AG08395 (cell line): ENCODE measurements around the gene NAA15.
A peak's percentile ranks its signal among the peaks of the same experiment; 100 is the strongest.
"Not testable (repeated sequence)": the region's sequence is repeated elsewhere in the genome, so short reads cannot be mapped to it uniquely, and the experiment has no call there.

Experiments used
- DNase-seq: peaks from one replicate; pipeline ENCODE4 v3.0.0; 2012; ENCODE audit warnings: mixed read lengths, low spot score

Gene NAA15

DNA sequence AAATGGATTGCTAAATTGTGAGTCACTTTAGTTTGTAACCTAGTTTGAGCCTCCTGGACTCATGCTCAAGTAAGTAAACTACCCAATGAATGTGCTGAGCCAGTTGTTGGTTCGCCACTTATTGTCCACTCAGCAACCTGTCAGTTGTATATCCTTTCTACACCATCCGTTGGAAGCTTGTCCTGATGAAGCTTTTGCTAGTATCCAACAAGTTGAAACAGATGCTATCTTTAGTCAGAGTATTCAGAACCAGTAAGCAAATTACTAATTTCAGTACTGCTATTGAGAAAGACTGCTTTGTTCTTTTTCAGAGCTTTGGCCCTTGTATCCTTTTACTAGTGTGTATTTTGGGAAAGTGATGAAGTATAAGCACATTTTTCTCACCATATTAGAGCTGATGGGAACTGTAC, 4.3 kb upstream of the NAA15 start:
- no peak for DNase-seq

GRCh38 chr4:139299536-139299935, 1.8 kb upstream of the NAA15 start:
- DNase-seq, result no peak

DNA sequence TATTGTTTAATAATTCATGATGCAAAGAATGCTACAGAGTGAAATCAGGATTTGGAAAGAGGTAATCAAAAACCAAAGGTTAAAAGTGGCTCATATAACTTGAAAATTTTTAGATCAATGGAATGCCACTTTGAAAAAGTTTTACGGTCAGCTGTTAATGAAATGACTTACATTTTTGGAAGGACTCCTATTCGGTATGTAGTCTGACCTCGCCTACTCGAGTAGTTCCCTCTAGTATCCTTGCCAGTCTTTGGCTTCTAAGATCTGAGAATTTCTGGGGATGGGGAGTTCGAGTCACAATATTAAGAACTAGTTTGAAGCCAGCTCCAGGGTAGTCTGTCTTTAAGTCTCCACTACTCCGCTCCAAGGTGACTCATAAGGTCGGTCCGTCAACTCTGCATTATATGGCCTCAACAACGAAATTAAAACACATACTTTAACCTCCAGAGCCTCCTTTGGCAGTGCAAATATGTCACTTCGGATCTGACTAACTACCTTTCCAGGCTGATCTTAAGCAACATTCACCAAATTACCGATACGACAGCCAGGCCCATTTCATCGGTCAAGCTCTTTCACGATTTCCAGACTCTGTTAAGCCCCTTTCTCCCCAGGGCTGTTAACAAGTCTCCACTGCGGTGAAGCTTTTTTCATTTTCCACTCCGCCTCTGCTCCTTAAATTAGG, 733 bp upstream of the NAA15 start:
- DNase-seq, result peak; percentile 19

DNA sequence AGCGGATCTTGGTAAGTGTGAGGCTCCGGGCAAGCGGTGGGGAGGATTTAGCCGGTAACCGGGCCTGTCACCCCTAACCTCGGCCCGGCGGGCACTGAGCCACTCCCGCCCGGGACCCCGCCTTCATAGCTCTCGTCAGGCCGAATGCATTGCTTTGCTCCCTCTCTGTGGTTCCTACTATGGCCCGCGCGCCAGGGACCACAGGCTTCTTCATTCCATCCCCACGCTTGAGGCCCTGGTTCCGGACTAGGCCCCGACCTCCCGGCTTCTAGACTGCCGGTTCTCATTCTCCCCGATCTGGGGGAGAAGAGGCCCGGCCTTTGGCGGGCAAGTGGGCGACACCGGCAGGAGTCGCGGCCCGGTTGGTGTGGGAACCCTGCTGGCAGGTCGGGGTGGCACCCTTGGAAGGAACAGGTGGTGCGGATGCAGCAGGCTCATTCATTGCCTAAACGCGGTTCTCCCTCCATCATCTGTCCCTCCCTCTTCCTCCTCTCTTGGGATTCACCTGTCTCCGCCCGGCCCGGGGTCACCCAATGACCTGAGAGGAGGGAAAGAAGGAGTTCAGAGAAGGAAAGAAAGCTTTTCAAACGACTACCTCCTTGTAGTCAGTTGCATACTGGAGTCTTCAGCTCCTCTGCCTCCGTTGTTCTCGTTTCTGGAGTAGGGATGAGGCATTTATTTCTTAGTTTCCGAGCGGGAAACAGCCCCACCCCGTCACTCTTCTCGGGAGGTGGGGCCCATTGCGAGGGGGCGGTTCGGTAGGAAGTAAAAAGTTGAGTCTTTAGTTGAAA, 711 bp downstream of the NAA15 start, which contains the start of gene NDUFC1:
NDUFC1 (minus strand) TSS at position 657 of the 791 bp plus-strand sequence. CDS start 6,679 bp downstream, outside the sequence.
- peak; percentile 44 for DNase-seq

- no peak for DNase-seq
Measured at GRCh38 chr4:139304920-139305319, 3.6 kb downstream of the NAA15 start.

DNA sequence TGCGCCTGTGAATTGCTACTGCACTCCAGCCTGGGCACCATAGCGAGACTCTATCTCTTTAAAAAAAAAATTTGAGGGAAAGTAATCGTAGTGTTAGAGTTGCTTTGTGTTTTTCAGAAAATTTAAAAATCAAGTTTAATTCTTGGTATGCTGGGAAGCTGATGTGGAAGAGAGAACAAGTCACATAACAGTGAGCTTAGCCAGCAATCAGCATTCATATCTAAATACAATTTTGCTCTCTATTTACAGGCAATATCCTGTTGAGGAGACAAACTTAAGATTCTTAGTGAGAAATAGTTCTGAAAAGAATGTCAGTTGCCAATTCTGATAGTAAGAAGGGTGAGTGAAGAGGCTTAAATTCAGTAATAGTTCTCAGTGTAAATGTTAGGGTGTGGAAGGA, 10.6 kb downstream of the NAA15 start:
- no peak for DNase-seq

DNA sequence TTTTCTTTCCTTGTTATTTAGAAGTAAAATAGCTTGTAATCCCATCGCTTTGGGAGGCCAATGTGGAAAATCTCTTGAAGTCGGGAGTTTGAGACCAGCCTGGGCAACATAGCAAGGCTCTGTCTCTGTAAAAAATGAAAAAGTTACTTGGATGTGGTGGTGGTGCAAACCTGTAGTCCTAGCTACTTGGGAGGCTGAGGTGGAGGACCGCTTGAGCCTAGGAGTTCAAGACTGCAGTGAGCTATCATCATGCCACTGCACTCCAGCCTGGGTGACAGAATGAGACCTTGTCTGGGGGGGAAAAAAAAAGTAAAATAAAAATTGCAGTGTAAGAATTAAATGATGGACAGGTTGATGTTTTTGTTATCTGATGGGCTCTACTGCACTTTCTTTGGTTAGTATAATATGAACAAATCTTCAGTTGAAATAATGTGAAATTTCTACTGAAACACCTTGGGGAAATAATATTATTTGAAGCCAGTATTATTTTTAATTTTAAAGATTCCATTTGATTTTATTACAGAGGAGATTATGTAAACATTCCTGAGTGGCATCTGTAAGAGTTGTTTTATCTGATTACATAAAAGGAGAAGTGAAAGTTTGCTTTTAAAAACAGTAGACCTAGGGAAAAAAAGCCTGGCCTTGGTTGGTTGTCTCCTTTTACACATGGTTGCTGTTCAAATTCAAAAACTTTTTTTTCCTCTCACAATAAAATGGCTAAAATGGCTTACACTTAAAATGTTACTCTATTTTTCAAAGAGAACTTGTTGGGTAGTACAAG, 11.4 kb downstream of the NAA15 start:
- DNase-seq, result no peak

GRCh38 chr4:139313414-139313813, 12.1 kb downstream of the NAA15 start:
- not testable (repeated sequence) for DNase-seq

GRCh38 chr4:139314047-139314800, 12.9 kb downstream of the NAA15 start:
- no peak for DNase-seq

DNA sequence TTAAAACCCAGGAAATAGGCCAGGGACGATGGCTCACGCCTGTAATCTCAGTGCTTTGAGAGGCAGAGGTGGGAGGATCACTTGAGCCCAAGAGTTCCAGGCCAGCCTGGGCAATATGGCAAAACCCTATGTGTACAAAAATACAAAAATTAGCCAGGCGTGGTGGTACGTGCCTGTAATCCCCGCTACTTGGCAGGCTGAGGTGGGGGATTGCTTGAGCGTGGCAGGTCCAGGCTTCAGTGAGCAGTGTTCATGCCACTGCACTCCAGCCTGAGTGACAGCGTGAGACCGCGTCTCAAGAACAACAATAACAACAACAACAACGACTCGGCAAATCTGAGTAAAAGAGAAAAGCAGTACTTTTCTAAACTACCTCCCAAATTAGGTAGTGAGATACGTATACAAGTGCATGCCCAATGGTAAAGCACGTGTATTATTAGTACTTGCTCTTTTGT, 13.9 kb downstream of the NAA15 start:
- no peak for DNase-seq

GRCh38 chr4:139316733-139317132, 15.4 kb downstream of the NAA15 start:
- no peak for DNase-seq

DNA sequence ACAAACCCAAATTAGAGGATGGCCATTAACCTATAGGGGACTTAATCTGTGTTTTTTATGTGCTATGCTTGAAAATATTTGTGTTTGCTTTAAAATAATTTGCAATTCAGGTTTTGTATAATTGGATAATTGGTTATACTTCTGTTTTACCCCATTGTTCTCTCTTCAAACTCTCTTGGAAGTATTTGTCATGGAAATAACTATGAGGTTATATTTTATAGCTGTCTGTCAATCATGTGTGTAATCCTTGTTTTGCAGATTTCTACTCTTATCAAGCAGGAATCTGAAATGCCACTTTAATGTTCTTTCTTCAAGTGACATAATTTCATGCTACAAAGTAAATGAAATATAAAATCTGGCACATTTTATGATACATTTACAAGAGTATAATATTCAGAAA, 16.3 kb downstream of the NAA15 start:
- no peak for DNase-seq

- DNase-seq, result no peak
Measured at GRCh38 chr4:139319571-139319970, 18.3 kb downstream of the NAA15 start.

GRCh38 chr4:139322070-139322469, 20.8 kb downstream of the NAA15 start:
- not testable (repeated sequence) for DNase-seq

DNA sequence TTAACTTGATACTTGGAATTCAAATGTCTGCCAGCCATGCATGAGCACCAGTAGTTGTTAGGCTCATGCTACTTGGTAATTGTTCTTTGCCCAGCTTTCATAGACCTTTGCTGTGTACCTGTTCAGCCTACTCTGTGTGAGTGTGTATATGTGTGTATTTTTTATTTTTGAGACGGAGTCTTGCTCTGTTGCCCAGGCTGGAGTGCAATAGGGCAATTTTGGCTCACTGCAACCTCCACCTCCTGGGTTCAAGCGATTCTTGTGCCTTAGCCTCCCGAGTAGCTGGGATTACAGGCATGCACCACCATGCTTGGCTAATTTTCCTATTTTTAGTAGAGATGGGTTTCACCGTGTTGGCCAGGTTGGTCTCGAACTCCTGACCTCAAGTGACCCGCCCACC, 21.2 kb downstream of the NAA15 start:
- DNase-seq, result not testable (repeated sequence)

- DNase-seq, result no peak
Measured at GRCh38 chr4:139324620-139325019, 23.3 kb downstream of the NAA15 start.

- no peak for DNase-seq
Measured at GRCh38 chr4:139329665-139330200, 28.4 kb downstream of the NAA15 start.

DNA sequence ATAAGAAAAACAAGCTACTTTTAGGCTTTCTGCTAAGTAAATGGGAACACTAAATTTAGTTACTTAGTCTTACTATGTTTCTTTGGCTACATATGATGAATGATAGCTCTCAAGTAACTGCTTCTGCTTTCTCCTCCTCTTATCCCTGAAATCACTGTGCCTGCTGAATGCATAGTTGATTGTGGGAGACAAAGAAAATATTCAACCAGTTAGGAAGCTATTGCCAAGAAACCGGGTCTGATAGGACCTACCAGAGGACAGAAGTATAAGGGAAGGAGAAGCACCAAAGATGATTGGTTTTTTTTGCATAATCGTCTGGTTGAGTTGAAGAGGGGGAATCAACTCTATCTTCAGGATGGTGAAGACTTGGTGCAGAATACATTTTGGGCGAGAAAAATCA, 29.0 kb downstream of the NAA15 start:
- no peak for DNase-seq

DNA sequence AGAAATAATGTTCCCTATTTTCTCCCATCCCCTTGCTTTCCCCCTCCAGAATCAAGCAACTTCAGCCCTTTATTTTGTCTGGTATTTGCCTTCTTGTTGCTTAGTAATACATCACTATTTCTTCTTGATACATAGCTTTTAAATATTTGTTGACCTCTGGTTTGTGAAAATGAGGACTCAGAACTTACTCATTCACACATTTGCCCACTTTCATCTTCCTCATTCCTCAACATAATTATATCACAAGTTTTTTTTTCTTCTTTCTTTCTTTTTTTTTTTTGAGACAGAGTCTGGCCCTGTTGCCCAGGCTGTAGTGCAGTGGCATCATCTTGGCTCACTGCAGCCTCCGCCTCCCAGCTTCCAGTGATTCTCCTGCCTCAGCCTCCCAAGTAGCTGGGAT, 29.9 kb downstream of the NAA15 start:
- DNase-seq, result peak; percentile 20

GRCh38 chr4:139333046-139333445, 31.7 kb downstream of the NAA15 start:
- no peak for DNase-seq

GRCh38 chr4:139337612-139338011, 36.3 kb downstream of the NAA15 start:
- no peak for DNase-seq

- no peak for DNase-seq
Measured at GRCh38 chr4:139361301-139361700, 60.0 kb downstream of the NAA15 start.
